Gastroesophageal sphincter (tissue), 3 donors: ENCODE measurements around the gene NEDD4L.

Experiments
- CTCF ChIP-seq, 4 experiments: fragments of 200-600 bp in 2 of 4; fragments of 450-650 bp in 2 of 4; sonication (generic) in 1 of 4; IDR thresholded peaks; one replicate each; pipeline ENCODE4 v1.5.1; 2017 to 2019; ENCODE audit warnings: antibody characterized with exemption in 4 of 4, mild to moderate bottlenecking in 2 of 4, moderate library complexity in 2 of 4
- POLR2A ChIP-seq, 2 donors: fragments of 450-650 bp; IDR thresholded peaks; one replicate each; pipeline ENCODE4 v1.6.1; 2017; ENCODE audit warnings: antibody characterized with exemption in 2 of 2, mild to moderate bottlenecking in 2 of 2, moderate library complexity in 1 of 2
- POLR2AphosphoS5 ChIP-seq: sonication (generic); formaldehyde crosslinking; IDR thresholded peaks from one replicate; pipeline ENCODE4 v1.6.1; 2017; ENCODE audit warnings: antibody characterized with exemption

- TF ChIP-seq CTCF (IDR thresholded peaks at IDR 0.05), result no peak
- TF ChIP-seq POLR2A (IDR thresholded peaks at IDR 0.05), result no peak
- no peak for TF ChIP-seq POLR2AphosphoS5
These were observed 2.4 kb upstream of the NEDD4L start for GRCh38 chr18:58041633-58042032.
